Mammary epithelial cell (primary cell): Measurements from ENCODE around the gene ATP4A.

Experiments
- EZH2 ChIP-seq: IDR thresholded peaks from 2 replicates; pipeline ENCODE4 v1.6.1; 2012; ENCODE audit warnings: low read length, inconsistent platforms, borderline replicate concordance
- TF ChIP-seq, protein P1 (sequence below), 2 donors: IDR thresholded peaks in 1 of 2; conservative IDR thresholded peaks in 1 of 2; 2 replicates each; pipeline ENCODE4 v1.5.1; 2011 to 2012; ENCODE audit warnings: inconsistent platforms in 2 of 2, low read length in 2 of 2, mild to moderate bottlenecking in 2 of 2, control low read depth in 1 of 2, low read depth in 1 of 2; ENCODE audit not compliant: insufficient read depth in 1 of 2; ENCODE audit errors: extremely low read depth in 1 of 2

DNA sequence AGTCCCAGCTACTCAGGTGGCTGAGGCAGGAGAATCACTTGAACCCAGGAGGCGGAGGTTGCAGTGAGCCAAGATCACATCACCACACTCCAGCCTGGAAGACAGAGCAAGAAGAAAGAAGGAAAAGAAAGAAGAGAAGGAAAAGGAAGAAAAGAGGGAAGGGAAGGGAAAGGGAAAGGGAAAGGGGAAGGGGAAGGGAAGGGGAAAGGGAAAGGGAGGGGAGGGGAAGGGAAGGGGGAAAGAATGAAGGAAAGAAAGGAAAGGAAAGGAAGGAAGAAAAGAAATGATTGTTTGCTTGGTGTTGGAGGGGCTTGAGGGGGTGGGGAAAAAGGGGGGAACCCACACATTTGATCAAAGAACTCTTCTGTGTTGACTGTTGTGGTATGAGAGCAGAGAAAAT, 32.5 kb upstream of the ATP4A start:
- TF ChIP-seq, protein P1, sequence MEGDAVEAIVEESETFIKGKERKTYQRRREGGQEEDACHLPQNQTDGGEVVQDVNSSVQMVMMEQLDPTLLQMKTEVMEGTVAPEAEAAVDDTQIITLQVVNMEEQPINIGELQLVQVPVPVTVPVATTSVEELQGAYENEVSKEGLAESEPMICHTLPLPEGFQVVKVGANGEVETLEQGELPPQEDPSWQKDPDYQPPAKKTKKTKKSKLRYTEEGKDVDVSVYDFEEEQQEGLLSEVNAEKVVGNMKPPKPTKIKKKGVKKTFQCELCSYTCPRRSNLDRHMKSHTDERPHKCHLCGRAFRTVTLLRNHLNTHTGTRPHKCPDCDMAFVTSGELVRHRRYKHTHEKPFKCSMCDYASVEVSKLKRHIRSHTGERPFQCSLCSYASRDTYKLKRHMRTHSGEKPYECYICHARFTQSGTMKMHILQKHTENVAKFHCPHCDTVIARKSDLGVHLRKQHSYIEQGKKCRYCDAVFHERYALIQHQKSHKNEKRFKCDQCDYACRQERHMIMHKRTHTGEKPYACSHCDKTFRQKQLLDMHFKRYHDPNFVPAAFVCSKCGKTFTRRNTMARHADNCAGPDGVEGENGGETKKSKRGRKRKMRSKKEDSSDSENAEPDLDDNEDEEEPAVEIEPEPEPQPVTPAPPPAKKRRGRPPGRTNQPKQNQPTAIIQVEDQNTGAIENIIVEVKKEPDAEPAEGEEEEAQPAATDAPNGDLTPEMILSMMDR (conservative IDR thresholded peaks at IDR 0.05 in 1 of 2, IDR thresholded peaks at IDR 0.05 in 1 of 2; ENCODE audit: extremely low read depth in 1 of 2, insufficient read depth in 1 of 2, low read depth in 1 of 2, low read length in 2 of 2): no peak
- no peak for TF ChIP-seq EZH2
